ENCODE data around the gene NIN. TPM values are rescaled to one million over a fixed set of nuclear protein-coding genes. Genes with fewer than 3 reads are reported as not detected.

Gene NIN, protein sequence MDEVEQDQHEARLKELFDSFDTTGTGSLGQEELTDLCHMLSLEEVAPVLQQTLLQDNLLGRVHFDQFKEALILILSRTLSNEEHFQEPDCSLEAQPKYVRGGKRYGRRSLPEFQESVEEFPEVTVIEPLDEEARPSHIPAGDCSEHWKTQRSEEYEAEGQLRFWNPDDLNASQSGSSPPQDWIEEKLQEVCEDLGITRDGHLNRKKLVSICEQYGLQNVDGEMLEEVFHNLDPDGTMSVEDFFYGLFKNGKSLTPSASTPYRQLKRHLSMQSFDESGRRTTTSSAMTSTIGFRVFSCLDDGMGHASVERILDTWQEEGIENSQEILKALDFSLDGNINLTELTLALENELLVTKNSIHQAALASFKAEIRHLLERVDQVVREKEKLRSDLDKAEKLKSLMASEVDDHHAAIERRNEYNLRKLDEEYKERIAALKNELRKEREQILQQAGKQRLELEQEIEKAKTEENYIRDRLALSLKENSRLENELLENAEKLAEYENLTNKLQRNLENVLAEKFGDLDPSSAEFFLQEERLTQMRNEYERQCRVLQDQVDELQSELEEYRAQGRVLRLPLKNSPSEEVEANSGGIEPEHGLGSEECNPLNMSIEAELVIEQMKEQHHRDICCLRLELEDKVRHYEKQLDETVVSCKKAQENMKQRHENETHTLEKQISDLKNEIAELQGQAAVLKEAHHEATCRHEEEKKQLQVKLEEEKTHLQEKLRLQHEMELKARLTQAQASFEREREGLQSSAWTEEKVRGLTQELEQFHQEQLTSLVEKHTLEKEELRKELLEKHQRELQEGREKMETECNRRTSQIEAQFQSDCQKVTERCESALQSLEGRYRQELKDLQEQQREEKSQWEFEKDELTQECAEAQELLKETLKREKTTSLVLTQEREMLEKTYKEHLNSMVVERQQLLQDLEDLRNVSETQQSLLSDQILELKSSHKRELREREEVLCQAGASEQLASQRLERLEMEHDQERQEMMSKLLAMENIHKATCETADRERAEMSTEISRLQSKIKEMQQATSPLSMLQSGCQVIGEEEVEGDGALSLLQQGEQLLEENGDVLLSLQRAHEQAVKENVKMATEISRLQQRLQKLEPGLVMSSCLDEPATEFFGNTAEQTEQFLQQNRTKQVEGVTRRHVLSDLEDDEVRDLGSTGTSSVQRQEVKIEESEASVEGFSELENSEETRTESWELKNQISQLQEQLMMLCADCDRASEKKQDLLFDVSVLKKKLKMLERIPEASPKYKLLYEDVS (N-terminal part only)
- total RNA-seq (2022) (19.1 and 26.6 TPM in 2 replicates), Bru-seq, nascent RNA (percentile 67 among the genes with signal in this experiment), BruChase-seq, experiment 1, labeled RNA remaining after a 6-hour chase (percentile 75 among the genes with signal in this experiment), BruChase-seq, experiment 2, labeled RNA remaining after a 2-hour chase (percentile 63 among the genes with signal in this experiment)
- long read RNA-seq, partial matches to known transcripts, result 2 of 6 reads
- long read RNA-seq, other reads (novel, unspliced or antisense), result 4 of 6 reads

DNA sequence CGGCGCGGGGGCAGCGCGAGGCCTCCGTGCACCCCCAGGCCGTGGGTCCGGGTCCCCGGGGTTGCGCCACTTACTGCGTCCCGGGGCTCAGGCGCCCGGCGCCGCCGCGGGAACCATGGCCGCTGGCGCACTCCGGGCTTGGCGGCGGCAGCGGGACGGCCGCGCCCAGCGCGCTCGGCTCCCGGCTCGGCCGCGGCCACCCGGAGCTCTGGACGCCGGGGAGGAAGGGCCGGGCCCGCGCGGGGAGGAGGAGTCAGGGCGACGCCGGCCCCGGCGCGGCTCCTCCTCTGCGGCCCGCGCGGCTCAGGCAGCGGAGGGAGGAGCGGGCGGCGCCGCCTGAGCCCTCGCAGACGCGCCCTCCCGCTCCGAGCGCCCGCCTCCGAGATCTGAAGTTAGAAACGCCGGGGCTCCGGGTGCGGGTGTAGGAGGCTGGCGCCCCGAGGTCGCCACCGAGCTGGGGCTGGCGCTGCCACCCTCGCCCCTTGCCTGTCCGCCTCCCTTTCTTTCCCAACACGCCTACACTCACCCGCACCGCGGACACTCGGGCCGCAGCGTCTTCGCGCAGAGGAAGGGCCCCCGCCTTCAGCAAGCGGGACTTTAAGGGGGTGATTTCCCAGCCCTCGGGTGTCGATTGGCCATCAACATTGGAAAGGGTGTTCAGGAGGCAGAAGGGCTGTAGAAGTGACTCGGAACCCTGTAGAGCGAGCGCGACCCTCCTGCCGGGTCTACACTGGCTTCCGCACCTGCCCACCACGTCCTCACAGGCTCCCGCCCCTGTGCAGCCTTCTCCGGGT, at the start of gene NIN:
Gene NIN, minus strand, starts transcription at position 231 of the 794 bp plus-strand sequence. CDS start 9,106 bp downstream, outside the sequence.
- peaks cover 28% of the 10 kb centered on the region for H3K27me3 Mint-ChIP-seq (ENCODE audit: unreplicated experiment)
- peak within 1 kb of the TSS; percentile 50 for H3K27ac Mint-ChIP-seq (ENCODE audit: unreplicated experiment)
- peaks cover 30% of the 10 kb centered on the region for H3K36me3 Mint-ChIP-seq (ENCODE audit: insufficient read depth, unreplicated experiment)
- peaks cover 9% of the 10 kb centered on the region for H3K4me1 Mint-ChIP-seq (ENCODE audit: low read depth, unreplicated experiment)
- CTCF ChIA-PET, result interaction anchor here (1.2 kb wide), 1 partner anchor 29 kb away, joined by 4 read pairs; no protein-coding TSS in a partner anchor
- TF ChIP-seq, protein P1, sequence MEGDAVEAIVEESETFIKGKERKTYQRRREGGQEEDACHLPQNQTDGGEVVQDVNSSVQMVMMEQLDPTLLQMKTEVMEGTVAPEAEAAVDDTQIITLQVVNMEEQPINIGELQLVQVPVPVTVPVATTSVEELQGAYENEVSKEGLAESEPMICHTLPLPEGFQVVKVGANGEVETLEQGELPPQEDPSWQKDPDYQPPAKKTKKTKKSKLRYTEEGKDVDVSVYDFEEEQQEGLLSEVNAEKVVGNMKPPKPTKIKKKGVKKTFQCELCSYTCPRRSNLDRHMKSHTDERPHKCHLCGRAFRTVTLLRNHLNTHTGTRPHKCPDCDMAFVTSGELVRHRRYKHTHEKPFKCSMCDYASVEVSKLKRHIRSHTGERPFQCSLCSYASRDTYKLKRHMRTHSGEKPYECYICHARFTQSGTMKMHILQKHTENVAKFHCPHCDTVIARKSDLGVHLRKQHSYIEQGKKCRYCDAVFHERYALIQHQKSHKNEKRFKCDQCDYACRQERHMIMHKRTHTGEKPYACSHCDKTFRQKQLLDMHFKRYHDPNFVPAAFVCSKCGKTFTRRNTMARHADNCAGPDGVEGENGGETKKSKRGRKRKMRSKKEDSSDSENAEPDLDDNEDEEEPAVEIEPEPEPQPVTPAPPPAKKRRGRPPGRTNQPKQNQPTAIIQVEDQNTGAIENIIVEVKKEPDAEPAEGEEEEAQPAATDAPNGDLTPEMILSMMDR (IDR thresholded peaks at IDR 0.05; ENCODE audit: unreplicated experiment), result no peak
- H3K9me3 Mint-ChIP-seq (ENCODE audit: low read depth, unreplicated experiment), result no peaks in the 10 kb centered on the region
- intact Hi-C loops (cut with micrococcal nuclease; ENCODE audit: unreplicated experiment), result no loop called here
- DNase-seq, result peak; percentile 84
- peak within 1 kb of the TSS; percentile 93 for H3K4me3 Mint-ChIP-seq (ENCODE audit: low read depth, unreplicated experiment)
- BruUV-seq (replicated peaks), result no TSS peak

DNA sequence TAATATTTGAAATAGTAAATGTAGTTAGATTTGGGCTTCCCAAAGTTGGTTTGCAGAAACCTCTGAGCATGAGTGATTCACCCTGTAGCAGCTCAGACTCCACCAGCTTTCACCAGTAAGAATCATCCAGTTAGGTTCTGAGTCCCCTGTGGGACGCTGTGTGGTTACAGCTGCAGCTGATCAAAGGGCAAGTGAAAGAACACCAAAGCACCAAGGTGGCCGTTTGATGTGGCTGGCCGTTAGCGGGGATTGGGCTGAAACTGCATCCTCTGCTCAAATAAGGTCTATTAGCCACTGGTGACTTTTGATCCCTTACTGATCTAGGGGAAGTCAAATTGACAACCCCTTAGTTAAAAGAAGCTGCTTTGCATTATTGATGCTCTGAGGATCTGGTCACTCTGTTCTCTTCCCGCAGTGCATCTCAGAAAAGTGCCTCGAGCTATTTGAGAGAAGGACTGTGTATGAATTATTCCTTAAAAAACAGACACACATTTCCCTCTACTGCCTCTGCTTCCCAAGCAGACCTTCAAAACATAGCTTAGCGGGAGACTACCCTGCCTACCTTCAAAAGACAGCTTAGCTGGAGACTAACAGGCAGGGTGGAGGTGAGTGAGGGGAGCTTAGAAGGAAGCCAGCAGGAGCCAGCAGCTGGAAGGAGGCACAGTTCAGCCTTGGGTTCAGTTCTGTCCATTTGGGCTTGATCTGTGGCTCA, 44.6 kb upstream of the NIN start:
- TF ChIP-seq, protein P1 (IDR thresholded peaks at IDR 0.05; ENCODE audit: unreplicated experiment), result no peak
- H3K27me3 Mint-ChIP-seq (ENCODE audit: unreplicated experiment), result peaks cover 48% of the 10 kb centered on the region
- intact Hi-C loops (cut with micrococcal nuclease; ENCODE audit: unreplicated experiment), result no loop called here
- BruUV-seq (replicated peaks), result no TSS peak
- CTCF ChIA-PET, result interaction anchor here (0.6 kb wide), 1 partner anchor 75 kb away, joined by 3 read pairs; no protein-coding TSS in a partner anchor
- H3K36me3 Mint-ChIP-seq (ENCODE audit: insufficient read depth, unreplicated experiment), result no peaks in the 10 kb centered on the region
- H3K9me3 Mint-ChIP-seq (ENCODE audit: low read depth, unreplicated experiment), result no peaks in the 10 kb centered on the region
- DNase-seq, result no peak
- H3K4me1 Mint-ChIP-seq (ENCODE audit: low read depth, unreplicated experiment), result no peaks in the 10 kb centered on the region
- no peak overlapping the region for H3K4me3 Mint-ChIP-seq (ENCODE audit: low read depth, unreplicated experiment)
- no peak overlapping the region for H3K27ac Mint-ChIP-seq (ENCODE audit: unreplicated experiment)

DNA sequence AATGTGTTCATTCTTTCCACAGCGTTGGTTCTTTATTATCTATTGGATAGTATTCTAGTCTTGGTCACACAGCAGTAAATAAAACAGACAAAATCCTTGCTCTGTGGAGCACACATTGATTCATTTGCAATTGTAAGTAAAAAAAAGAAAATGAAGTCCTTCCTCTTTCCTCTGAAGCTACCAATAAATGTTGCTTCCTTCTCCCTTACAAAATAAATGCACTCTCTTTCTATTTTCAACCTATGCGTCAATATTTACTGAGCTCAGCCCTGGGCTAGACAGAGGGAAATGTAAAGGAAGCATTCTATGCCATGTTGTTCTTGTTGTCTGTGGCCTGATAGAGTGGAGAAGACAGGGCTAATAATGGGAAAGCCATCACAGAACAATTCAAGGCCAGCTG, 43.8 kb upstream of the NIN start:
- CTCF ChIA-PET, result interaction anchor here (0.6 kb wide), 1 partner anchor 75 kb away, joined by 3 read pairs; no protein-coding TSS in a partner anchor
- no peak for DNase-seq

More for the DNA sequence above, 43.8 kb upstream of the NIN start:
- H3K36me3 Mint-ChIP-seq (ENCODE audit: insufficient read depth, unreplicated experiment), result no peaks in the 10 kb centered on the region
- intact Hi-C loops (cut with micrococcal nuclease; ENCODE audit: unreplicated experiment), result no loop called here
- no peaks in the 10 kb centered on the region for H3K9me3 Mint-ChIP-seq (ENCODE audit: low read depth, unreplicated experiment)
- H3K4me3 Mint-ChIP-seq (ENCODE audit: low read depth, unreplicated experiment), result no peak overlapping the region
- BruUV-seq (replicated peaks), result no TSS peak
- no peak overlapping the region for H3K27ac Mint-ChIP-seq (ENCODE audit: unreplicated experiment)
- H3K27me3 Mint-ChIP-seq (ENCODE audit: unreplicated experiment), result peaks cover 56% of the 10 kb centered on the region
- no peaks in the 10 kb centered on the region for H3K4me1 Mint-ChIP-seq (ENCODE audit: low read depth, unreplicated experiment)
- TF ChIP-seq, protein P1 (IDR thresholded peaks at IDR 0.05; ENCODE audit: unreplicated experiment), result no peak
